ENCODE measurements around the gene NAA60. TPM values are rescaled to one million over a fixed set of nuclear protein-coding genes. Genes with fewer than 3 reads are reported as not detected.

Gene NAA60
- total and polyA plus RNA-seq, 2 of the 13 experiments (the other 11 are each of a cell fraction or from before 2014, with no cell fraction given): 14.7 to 32.0 TPM

DNA sequence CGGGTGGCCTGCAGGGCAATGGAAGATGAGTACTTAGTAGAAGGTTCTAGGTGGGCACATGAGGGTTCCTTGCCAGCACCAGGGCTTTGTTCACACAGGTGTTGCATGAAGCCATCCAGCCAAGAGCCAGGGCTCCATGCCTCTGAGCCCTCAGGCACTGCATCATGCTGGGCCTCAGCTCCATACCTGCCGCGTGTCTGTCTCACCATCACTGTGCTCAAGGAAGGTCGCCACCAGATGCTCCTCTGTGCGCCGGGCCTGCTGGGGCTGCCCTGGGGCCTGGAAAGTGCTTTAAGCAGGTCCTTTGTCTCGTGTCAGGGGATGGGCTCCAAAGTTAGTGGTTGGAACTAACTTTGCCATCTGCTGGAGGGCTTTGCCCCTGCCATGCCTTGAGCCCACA, 26.3 kb downstream of the NAA60 start:
- peaks cover 86% of the 10 kb centered on the region for H4K20me1 ChIP-seq (ENCODE audit: insufficient read depth, low read length)
- H3K9me3 ChIP-seq (ENCODE audit: low read length): no peaks in the 10 kb centered on the region
- WGBS (ENCODE audit: low lambda C conversion rate): 86% methylated on average over 1 of the region's 7 CpGs
- H3K9ac ChIP-seq (ENCODE audit: insufficient read depth, low read depth, low read length): no peak overlapping the region
- intact Hi-C loops (cut with micrococcal nuclease; ENCODE audit: unreplicated experiment) (no loop called here), in situ Hi-C loops (cut with HindIII; ENCODE audit: extremely low pct_ligation_motif_present, low pct_unique_long_range_greater_than_20kb) (no loop called here)
- BruUV-seq (replicated peaks): no TSS peak
- no peaks in the 10 kb centered on the region for H3K27me3 ChIP-seq (ENCODE audit: control insufficient read depth in 1 of 2, insufficient read depth in 2 of 2, low read length in 2 of 2)
- H2AFZ ChIP-seq (ENCODE audit: low read length): no peak overlapping the region
- DNase-seq (ENCODE audit: low spot score) (no peak), FAIRE-seq (no peak), ATAC-seq (no peak)
- no peak overlapping the region for H3K4me3 ChIP-seq (replicated peaks in 1 of 3; ENCODE audit: insufficient read depth in 1 of 3, low read depth in 2 of 3, low read length in 3 of 3)
- no peak overlapping the region for H3K27ac ChIP-seq (ENCODE audit: extremely low read length, insufficient read depth, low read length)
- H3K4me1 ChIP-seq (ENCODE audit: insufficient read depth, low read length): peaks cover 25% of the 10 kb centered on the region
- peaks cover 95% of the 10 kb centered on the region for H3K79me2 ChIP-seq (ENCODE audit: insufficient read depth, low read length)
- TF ChIP-seq U2AF2 (IDR thresholded peaks at IDR 0.05; ENCODE audit: low read depth, low read length) (no peak), ERF (CRISPR knock-in tag; IDR thresholded peaks at IDR 0.05) (no peak), HIVEP1 (CRISPR knock-in tag; IDR thresholded peaks at IDR 0.05) (no peak), ZMYM3 (CRISPR knock-in tag; IDR thresholded peaks at IDR 0.05) (no peak), HNF4A (CRISPR knock-in tag; IDR thresholded peaks at IDR 0.05) (no peak), ZNF235 (CRISPR knock-in tag; IDR thresholded peaks at IDR 0.05; ENCODE audit: borderline replicate concordance) (no peak)
- TF ChIP-seq, protein P1, sequence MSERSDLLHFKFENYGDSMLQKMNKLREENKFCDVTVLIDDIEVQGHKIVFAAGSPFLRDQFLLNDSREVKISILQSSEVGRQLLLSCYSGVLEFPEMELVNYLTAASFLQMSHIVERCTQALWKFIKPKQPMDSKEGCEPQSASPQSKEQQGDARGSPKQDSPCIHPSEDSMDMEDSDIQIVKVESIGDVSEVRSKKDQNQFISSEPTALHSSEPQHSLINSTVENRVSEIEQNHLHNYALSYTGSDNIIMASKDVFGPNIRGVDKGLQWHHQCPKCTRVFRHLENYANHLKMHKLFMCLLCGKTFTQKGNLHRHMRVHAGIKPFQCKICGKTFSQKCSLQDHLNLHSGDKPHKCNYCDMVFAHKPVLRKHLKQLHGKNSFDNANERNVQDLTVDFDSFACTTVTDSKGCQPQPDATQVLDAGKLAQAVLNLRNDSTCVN (CRISPR knock-in tag; IDR thresholded peaks at IDR 0.05; ENCODE audit: borderline replicate concordance): no peak
- TF ChIP-seq, protein P2, sequence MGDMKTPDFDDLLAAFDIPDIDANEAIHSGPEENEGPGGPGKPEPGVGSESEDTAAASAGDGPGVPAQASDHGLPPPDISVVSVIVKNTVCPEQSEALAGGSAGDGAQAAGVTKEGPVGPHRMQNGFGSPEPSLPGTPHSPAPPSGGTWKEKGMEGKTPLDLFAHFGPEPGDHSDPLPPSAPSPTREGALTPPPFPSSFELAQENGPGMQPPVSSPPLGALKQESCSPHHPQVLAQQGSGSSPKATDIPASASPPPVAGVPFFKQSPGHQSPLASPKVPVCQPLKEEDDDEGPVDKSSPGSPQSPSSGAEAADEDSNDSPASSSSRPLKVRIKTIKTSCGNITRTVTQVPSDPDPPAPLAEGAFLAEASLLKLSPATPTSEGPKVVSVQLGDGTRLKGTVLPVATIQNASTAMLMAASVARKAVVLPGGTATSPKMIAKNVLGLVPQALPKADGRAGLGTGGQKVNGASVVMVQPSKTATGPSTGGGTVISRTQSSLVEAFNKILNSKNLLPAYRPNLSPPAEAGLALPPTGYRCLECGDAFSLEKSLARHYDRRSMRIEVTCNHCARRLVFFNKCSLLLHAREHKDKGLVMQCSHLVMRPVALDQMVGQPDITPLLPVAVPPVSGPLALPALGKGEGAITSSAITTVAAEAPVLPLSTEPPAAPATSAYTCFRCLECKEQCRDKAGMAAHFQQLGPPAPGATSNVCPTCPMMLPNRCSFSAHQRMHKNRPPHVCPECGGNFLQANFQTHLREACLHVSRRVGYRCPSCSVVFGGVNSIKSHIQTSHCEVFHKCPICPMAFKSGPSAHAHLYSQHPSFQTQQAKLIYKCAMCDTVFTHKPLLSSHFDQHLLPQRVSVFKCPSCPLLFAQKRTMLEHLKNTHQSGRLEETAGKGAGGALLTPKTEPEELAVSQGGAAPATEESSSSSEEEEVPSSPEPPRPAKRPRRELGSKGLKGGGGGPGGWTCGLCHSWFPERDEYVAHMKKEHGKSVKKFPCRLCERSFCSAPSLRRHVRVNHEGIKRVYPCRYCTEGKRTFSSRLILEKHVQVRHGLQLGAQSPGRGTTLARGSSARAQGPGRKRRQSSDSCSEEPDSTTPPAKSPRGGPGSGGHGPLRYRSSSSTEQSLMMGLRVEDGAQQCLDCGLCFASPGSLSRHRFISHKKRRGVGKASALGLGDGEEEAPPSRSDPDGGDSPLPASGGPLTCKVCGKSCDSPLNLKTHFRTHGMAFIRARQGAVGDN (CRISPR knock-in tag; IDR thresholded peaks at IDR 0.05): no peak
- TF ChIP-seq, protein P3, sequence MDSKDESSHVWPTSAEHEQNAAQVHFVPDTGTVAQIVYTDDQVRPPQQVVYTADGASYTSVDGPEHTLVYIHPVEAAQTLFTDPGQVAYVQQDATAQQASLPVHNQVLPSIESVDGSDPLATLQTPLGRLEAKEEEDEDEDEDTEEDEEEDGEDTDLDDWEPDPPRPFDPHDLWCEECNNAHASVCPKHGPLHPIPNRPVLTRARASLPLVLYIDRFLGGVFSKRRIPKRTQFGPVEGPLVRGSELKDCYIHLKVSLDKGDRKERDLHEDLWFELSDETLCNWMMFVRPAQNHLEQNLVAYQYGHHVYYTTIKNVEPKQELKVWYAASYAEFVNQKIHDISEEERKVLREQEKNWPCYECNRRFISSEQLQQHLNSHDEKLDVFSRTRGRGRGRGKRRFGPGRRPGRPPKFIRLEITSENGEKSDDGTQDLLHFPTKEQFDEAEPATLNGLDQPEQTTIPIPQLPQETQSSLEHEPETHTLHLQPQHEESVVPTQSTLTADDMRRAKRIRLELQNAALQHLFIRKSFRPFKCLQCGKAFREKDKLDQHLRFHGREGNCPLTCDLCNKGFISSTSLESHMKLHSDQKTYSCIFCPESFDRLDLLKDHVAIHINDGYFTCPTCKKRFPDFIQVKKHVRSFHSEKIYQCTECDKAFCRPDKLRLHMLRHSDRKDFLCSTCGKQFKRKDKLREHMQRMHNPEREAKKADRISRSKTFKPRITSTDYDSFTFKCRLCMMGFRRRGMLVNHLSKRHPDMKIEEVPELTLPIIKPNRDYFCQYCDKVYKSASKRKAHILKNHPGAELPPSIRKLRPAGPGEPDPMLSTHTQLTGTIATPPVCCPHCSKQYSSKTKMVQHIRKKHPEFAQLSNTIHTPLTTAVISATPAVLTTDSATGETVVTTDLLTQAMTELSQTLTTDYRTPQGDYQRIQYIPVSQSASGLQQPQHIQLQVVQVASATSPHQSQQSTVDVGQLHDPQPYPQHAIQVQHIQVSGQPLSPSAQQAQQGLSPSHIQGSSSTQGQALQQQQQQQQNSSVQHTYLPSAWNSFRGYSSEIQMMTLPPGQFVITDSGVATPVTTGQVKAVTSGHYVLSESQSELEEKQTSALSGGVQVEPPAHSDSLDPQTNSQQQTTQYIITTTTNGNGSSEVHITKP (CRISPR knock-in tag; IDR thresholded peaks at IDR 0.05; ENCODE audit: low read depth): no peak
- POLR2A ChIA-PET: interaction anchor here (1.2 kb wide), 1 partner anchor 12 kb away, joined by 3 read pairs; no protein-coding TSS in a partner anchor
- H3K36me3 ChIP-seq (replicated peaks in 1 of 2; ENCODE audit: control insufficient read depth in 1 of 2, insufficient read depth in 2 of 2, low read length in 2 of 2): peaks cover 10 to 41% of the 10 kb centered on the region in 2 experiments
- H3K4me2 ChIP-seq (ENCODE audit: low read depth, low read length): no peak overlapping the region
- CTCF ChIA-PET (ENCODE audit: low intra/inter-chr PET ratio, low total read pairs): no interaction called here
